ENCODE data around the gene LRCH2.

The LRCH2 gene

DNA sequence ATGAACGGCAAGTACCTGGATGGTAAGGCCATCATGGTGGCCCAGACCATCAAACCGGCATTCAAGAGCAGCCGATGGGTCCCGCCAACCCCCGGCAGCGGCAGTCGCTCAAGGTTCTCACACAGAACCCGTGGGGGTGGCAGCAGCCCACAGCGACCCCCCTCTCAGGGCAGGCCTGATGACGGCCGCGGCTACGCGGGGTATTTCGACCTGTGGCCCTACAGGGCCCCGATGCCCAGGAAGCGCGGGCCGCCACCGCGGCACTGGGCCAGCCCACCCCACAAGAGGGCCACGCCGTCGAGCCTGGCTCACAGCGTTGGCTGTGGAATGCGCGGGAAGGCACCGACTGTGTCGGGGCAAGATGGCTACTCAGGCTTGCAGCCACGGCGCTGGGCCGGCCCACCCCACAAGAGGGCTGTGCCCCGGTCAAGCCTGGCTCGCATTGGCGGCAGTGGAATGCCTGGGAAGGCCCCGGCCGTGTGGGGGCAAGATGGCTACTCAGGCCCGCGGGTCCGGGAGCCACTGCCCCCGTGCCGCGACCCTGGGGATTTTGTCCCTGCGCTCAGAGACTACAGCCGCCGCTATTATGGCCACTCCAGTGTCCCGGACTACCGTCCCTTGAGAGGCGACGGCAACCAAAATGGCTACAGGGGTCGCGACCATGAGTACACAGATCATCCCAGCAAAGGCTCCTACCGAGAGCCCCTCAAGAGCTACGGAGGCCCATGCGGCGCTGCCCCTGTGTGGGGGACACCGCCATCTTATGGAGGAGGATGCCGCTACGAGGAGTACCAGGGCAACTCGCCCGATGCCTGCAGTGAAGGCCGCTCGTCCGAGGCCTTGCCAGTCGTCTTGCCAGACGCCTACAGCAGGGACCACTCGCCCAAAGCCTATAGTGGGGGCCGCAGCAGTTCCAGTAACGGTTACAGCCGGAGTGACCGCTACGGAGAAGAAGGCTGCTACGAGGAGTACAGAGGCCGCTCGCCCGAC is 44.0 kb downstream of the LRCH2 start:
- TF ChIP-seq, protein P1, sequence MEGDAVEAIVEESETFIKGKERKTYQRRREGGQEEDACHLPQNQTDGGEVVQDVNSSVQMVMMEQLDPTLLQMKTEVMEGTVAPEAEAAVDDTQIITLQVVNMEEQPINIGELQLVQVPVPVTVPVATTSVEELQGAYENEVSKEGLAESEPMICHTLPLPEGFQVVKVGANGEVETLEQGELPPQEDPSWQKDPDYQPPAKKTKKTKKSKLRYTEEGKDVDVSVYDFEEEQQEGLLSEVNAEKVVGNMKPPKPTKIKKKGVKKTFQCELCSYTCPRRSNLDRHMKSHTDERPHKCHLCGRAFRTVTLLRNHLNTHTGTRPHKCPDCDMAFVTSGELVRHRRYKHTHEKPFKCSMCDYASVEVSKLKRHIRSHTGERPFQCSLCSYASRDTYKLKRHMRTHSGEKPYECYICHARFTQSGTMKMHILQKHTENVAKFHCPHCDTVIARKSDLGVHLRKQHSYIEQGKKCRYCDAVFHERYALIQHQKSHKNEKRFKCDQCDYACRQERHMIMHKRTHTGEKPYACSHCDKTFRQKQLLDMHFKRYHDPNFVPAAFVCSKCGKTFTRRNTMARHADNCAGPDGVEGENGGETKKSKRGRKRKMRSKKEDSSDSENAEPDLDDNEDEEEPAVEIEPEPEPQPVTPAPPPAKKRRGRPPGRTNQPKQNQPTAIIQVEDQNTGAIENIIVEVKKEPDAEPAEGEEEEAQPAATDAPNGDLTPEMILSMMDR (IDR thresholded peaks at IDR 0.05; ENCODE audit: low read depth, low read length): no peak
- H3K4me3 ChIP-seq (replicated peaks in 1 of 2; ENCODE audit: low read depth in 2 of 2, low read length in 2 of 2): no peak overlapping the region
- DNase-seq (ENCODE audit: low read depth in 2 of 2): no peak

DNA sequence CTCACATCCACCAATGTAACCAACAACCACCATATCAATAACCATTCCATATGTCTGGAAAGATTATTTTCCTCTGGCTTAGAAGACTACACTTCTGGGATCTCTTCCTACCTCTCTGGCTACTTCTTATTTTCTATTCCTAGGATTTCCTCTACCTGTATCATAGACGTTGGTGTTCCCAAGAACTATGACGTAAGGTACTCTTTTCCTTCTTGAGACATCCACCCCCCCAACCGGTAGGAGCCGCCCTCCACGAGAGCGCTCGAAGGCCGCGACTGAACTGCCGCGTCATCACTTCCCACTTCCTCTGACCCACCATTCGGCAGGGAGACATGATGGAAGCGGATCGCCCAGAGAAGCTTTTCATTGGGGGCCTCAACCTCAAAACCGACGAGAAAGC is 44.8 kb downstream of the LRCH2 start, which contains the start of gene RBMXL3:
TSS of gene RBMXL3 (plus strand) at position 301 of the 400 bp plus-strand sequence. CDS start at position 333, 32 bp downstream.
- no peak for DNase-seq (ENCODE audit: low read depth in 2 of 2)
- TF ChIP-seq, protein P1 (IDR thresholded peaks at IDR 0.05; ENCODE audit: low read depth, low read length): no peak
- no peak within 1 kb of the TSS for H3K4me3 ChIP-seq (replicated peaks in 1 of 2; ENCODE audit: low read depth in 2 of 2, low read length in 2 of 2)

DNA sequence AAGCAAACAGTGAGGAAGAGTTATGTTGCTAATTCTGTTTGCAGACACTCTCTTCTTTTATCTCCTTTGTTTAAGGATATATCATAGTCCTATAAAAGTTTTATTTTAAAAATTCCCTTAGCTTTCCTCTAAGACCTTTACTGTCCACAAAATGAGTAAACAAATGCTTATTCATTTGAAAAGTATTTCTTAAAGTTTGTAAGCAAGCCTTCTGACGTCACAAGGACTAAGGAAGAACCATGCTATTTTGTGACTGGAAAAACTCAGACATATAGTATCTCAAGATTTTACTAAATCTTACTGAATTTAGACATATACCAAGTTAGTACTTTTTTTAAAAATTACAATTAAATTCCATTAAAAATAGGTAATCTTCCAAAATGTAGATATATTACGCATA is 49.9 kb downstream of the LRCH2 start:
- peak; percentile 1 to 22 for DNase-seq (ENCODE audit: low read depth in 2 of 2)
- no peak overlapping the region for H3K4me3 ChIP-seq (replicated peaks in 1 of 2; ENCODE audit: low read depth in 2 of 2, low read length in 2 of 2)
- TF ChIP-seq, protein P1 (IDR thresholded peaks at IDR 0.05; ENCODE audit: low read depth, low read length): no peak

DNA sequence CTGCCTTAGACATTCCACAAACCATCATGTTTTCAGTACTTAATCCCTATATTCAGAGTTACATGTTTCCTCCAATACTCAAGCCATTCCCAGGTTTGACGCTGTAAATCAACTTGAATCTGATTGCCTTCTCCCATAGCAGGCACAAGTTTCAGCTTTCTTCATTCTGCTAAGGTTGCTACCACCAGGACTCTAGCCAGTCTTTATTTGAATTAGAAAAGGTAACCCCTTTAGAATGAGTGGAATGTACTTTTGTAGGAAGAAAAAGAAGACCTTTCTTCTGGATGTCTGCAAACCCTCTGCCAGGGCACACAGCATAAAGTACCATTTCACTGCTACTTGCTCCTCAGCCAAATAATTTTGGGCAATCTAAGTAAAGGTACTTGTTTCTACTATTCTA is 55.4 kb downstream of the LRCH2 start:
- TF ChIP-seq, protein P1 (IDR thresholded peaks at IDR 0.05; ENCODE audit: low read depth, low read length): no peak
- H3K4me3 ChIP-seq (replicated peaks in 1 of 2; ENCODE audit: low read depth in 2 of 2, low read length in 2 of 2): no peak overlapping the region
- DNase-seq (ENCODE audit: low read depth in 2 of 2): no peak

DNA sequence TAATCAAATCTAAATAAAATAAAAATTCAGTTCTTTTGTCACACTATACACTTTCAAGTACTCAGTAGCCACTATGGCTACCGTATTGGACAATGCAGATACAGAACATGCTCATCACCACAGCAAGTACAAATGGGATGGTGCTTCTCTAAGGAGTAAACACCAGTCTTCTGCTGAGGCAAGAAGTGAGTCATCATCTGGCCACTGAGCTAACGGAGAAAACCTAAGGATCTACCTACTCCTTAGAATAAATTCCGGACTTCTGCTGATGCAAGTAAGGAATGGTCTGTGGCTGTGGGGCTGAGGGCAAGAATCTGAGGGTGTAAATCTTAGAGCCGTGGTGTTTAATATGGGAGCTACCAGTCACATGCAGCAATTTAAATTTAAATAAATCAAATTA is 56.0 kb downstream of the LRCH2 start:
- TF ChIP-seq, protein P1 (IDR thresholded peaks at IDR 0.05; ENCODE audit: low read depth, low read length): no peak
- no peak overlapping the region for H3K4me3 ChIP-seq (replicated peaks in 1 of 2; ENCODE audit: low read depth in 2 of 2, low read length in 2 of 2)
- peak in 1 of 2 donors; percentile 5 for DNase-seq (ENCODE audit: low read depth in 2 of 2)

DNA sequence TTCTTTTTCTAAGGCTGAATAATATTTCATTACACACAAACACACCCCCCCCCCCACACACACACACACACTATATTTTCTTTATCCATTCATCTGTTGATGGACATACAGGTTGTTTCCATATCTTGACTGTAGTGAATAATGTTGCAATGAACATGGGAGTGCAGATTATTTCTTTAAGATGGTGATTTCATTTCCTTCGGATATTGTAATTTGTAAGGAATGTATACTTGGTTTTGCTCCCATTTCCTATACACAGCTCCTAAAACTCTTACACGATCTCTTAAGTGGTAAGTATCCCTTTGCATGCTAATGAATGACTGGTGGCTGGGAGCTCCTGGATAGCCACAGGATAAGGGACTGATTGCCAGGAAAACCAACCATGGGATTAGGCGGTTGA is 59.3 kb downstream of the LRCH2 start:
- TF ChIP-seq, protein P1 (IDR thresholded peaks at IDR 0.05; ENCODE audit: low read depth, low read length): no peak
- DNase-seq (ENCODE audit: low read depth in 2 of 2): peak in 1 of 2 donors; percentile 3
- H3K4me3 ChIP-seq (replicated peaks in 1 of 2; ENCODE audit: low read depth in 2 of 2, low read length in 2 of 2): no peak overlapping the region
